Measurements from ENCODE around the gene ARL2BP. TPM values are rescaled to one million over a fixed set of nuclear protein-coding genes. Genes with fewer than 3 reads are reported as not detected.

ARL2BP gene
- total and polyA plus RNA-seq, 2 of the 4 experiments (the other 2 are of a cell fraction), result 46.9 to 73.7 TPM

DNA sequence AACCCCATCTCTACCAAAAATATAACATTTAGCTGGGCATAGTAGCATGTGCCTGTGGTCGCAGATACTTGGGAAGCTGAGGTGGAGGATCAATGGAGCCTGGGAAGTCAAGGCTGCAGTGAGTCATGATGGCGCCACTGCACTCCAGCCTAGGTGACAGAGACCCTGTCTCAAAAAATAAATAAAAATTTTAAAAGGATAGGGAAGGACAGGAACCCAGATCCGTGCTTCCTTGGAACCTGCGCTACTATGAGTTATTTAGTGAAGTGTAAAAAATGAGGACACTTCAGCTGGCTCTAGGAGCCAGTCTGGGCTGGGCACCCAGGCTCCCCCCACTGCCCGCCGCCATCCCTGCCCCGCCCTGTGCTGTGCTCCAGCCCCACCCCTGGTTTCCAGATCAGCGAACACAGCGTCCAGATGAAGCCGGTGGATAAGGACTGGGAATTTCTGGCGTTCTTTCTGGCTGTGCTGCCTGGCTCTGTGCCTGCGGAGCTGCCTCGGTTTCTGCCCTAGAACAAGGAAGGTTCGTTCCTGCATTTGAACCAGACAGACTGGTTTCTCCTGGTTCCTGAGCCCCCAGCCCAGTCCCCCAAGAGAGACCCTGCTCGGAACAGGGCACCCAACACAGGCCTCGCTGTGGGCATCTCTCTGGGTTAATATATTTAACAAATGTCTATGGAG, 20.9 kb downstream of the ARL2BP start:
- H3K79me1 ChIP-seq (ENCODE audit: low read depth in 1 of 2, low read length in 2 of 2), result no peaks in the 10 kb centered on the region
- H2BK15ac ChIP-seq (ENCODE audit: low read depth, low read length), result no peak overlapping the region
- POLR2A ChIA-PET (ENCODE audit: unreplicated experiment), result interaction anchor here (0.7 kb wide), 1 partner anchor 24 kb away, joined by 4 read pairs; no protein-coding TSS in a partner anchor
- no peak overlapping the region for H2BK20ac ChIP-seq (ENCODE audit: low read depth, low read length)
- no peak overlapping the region for H3K4me2 ChIP-seq (ENCODE audit: low read depth, low read length)
- no peak overlapping the region for H3K4me3 ChIP-seq (ENCODE audit: insufficient read depth, low read depth, low read length)
- H3K14ac ChIP-seq (replicated peaks; ENCODE audit: low read depth, low read length), result no peak overlapping the region
- H3K9ac ChIP-seq (ENCODE audit: low read depth, low read length), result no peak overlapping the region
- no peak overlapping the region for H3K18ac ChIP-seq (ENCODE audit: low read depth, low read length)
- no peak overlapping the region for H4K5ac ChIP-seq (ENCODE audit: low read depth, low read length)
- no peak overlapping the region for H2BK5ac ChIP-seq (ENCODE audit: low read depth, low read length, poor library complexity, severe bottlenecking)
- no TSS peak for BruUV-seq (replicated peaks)
- in situ Hi-C loops (cut with MboI; ENCODE audit: low sequenced_read_pairs) (no loop called here), dilution Hi-C loops (cut with HindIII; ENCODE audit: low sequenced_read_pairs, unreplicated experiment) (no loop called here), intact Hi-C loops (cut with micrococcal nuclease) (no loop called here)
- H2AFZ ChIP-seq (replicated peaks; ENCODE audit: low read length, poor library complexity), result peak overlapping the region; percentile 16
- 36% methylated on average over 8 of the region's 16 CpGs; no CpG with 5 or more reads in 1 of the 2 experiments for WGBS, 2 experiments (ENCODE audit: extremely low coverage in 2 of 2, insufficient read length in 1 of 2)
- H3K9me3 ChIP-seq (ENCODE audit: control insufficient read depth, insufficient read depth, low read length), result no peaks in the 10 kb centered on the region
- no peaks in the 10 kb centered on the region for H3K4me1 ChIP-seq (ENCODE audit: control insufficient read depth, insufficient read depth, low read length)
- no peak overlapping the region for H4K91ac ChIP-seq (ENCODE audit: insufficient read depth, low read depth, low read length)
- no peak overlapping the region for H3K4ac ChIP-seq (ENCODE audit: low read depth, low read length)
- CTCF ChIA-PET, result interaction anchor here (0.6 kb wide), 1 partner anchor 18 kb away, joined by 3 read pairs; no protein-coding TSS in a partner anchor
- no peak overlapping the region for H3K23ac ChIP-seq (ENCODE audit: low read depth, low read length)
- H3K56ac ChIP-seq (ENCODE audit: extremely low read depth, insufficient read depth, low read length), result no peak overlapping the region
- H4K8ac ChIP-seq (ENCODE audit: low read depth in 2 of 2, low read length in 2 of 2), result no peak overlapping the region
- no peak overlapping the region for H2AK5ac ChIP-seq (ENCODE audit: low read depth, low read length)
- H3K27me3 ChIP-seq (ENCODE audit: control insufficient read depth, insufficient read depth, low read length), result peaks cover 11% of the 10 kb centered on the region; the same call in 1 of the 2 replicates
- no peaks in the 10 kb centered on the region; the same call in 1 of the 2 replicates for H3K9me1 ChIP-seq (ENCODE audit: insufficient read depth, low read length)
- H3K36me3 ChIP-seq (ENCODE audit: control insufficient read depth, insufficient read depth, low read length), result no peaks in the 10 kb centered on the region
- no peak overlapping the region for H2AK9ac ChIP-seq (replicated peaks; ENCODE audit: low read depth, low read length, poor library complexity)
- H3K27ac ChIP-seq (ENCODE audit: insufficient read depth, low read length), result no peak overlapping the region
- DNase-seq, result no peak
- no peak for ATAC-seq (ENCODE audit: low read depth)
- no peak for TF ChIP-seq MXI1 (IDR thresholded peaks at IDR 0.05; ENCODE audit: borderline replicate concordance, low read depth, low read length)
- H4K20me1 ChIP-seq (ENCODE audit: insufficient read depth, low read length), result no peaks in the 10 kb centered on the region
- H2BK120ac ChIP-seq (ENCODE audit: low read depth, low read length), result no peak overlapping the region
